Measurements from ENCODE around the gene CCL11.

DNA sequence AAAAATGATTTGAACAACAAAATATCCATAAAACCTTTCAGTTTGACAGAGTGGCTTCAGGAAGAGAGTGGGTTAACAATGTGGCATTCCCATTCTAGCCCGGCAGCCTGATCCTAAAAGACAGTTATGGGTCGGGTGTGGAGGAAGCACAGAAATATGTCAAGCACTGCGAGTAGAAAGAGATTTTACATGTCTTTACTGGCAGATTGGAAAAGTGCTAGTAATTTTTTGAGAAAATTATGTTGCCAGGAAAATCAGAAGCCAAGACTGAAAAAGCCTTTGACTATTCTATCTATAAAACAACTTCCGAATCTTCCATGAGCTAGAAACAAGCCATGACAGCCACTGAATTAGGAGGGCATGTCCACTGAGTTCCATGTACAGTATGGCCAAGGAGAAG, 24.7 kb upstream of the CCL11 start:
- TF ChIP-seq, protein P1, sequence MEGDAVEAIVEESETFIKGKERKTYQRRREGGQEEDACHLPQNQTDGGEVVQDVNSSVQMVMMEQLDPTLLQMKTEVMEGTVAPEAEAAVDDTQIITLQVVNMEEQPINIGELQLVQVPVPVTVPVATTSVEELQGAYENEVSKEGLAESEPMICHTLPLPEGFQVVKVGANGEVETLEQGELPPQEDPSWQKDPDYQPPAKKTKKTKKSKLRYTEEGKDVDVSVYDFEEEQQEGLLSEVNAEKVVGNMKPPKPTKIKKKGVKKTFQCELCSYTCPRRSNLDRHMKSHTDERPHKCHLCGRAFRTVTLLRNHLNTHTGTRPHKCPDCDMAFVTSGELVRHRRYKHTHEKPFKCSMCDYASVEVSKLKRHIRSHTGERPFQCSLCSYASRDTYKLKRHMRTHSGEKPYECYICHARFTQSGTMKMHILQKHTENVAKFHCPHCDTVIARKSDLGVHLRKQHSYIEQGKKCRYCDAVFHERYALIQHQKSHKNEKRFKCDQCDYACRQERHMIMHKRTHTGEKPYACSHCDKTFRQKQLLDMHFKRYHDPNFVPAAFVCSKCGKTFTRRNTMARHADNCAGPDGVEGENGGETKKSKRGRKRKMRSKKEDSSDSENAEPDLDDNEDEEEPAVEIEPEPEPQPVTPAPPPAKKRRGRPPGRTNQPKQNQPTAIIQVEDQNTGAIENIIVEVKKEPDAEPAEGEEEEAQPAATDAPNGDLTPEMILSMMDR (IDR thresholded peaks at IDR 0.05): no peak
- no peak for TF ChIP-seq POLR2A (IDR thresholded peaks at IDR 0.05)

Data from breast epithelium (tissue), 3 donors.